ENCODE data around the gene NIT1. TPM values are rescaled to one million over a fixed set of nuclear protein-coding genes. Genes with fewer than 3 reads are reported as not detected.
A peak's percentile ranks its signal among the peaks of the same experiment; 100 is the strongest.

The NIT1 gene
- total and polyA plus RNA-seq, 2 of the 8 experiments (the other 6 are each of a cell fraction or from before 2014, with no cell fraction given), result 33.0 to 40.4 TPM

- H2AK5ac ChIP-seq (ENCODE audit: low read depth, low read length), result no peak within 1 kb of the TSS
- H2BK20ac ChIP-seq (ENCODE audit: low read length), result no peak within 1 kb of the TSS
- H3K9me3 ChIP-seq (ENCODE audit: insufficient read depth in 2 of 2, low read depth in 1 of 2, low read length in 1 of 2), result no peaks in the 10 kb centered on the region
- peak within 1 kb of the TSS; percentile 70 for H4K8ac ChIP-seq (ENCODE audit: extremely low read depth, insufficient read depth, low read length)
- TF ChIP-seq SAP30 (IDR thresholded peaks at IDR 0.05; ENCODE audit: insufficient read depth, insufficient replicate concordance, low read length) (no peak), RBBP5 (IDR thresholded peaks at IDR 0.05; ENCODE audit: borderline replicate concordance, low read depth, low read length) (no peak), CBX8 (IDR thresholded peaks at IDR 0.05; ENCODE audit: borderline replicate concordance, low read depth, low read length) (no peak), CREB1 (IDR thresholded peaks at IDR 0.05) (0 out of 2 replicates have a peak, but pooled peaks have one; percentile 27), ATF3 (IDR thresholded peaks at IDR 0.05; ENCODE audit: insufficient read depth, low read depth, low read length) (no peak), MAX (IDR thresholded peaks at IDR 0.05) (no peak), POLR2AphosphoS5 (IDR thresholded peaks at IDR 0.05; ENCODE audit: low read depth, low read length) (peak; percentile 62; the same call in 1 of the 2 replicates), TEAD4 (IDR thresholded peaks at IDR 0.05; ENCODE audit: low read depth, low read length) (no peak), FOSL1 (IDR thresholded peaks at IDR 0.05; ENCODE audit: insufficient read depth, low read depth, low read length) (no peak)
- H3K36me3 ChIP-seq (ENCODE audit: control insufficient read depth in 2 of 4, insufficient read depth in 4 of 4, low read length in 3 of 4), result no peaks in the 10 kb centered on the region
- no peak within 1 kb of the TSS for H3K4me3 ChIP-seq (ENCODE audit: extremely low read depth in 1 of 4, insufficient read depth in 2 of 4, low read depth in 3 of 4, low read length in 4 of 4)
- FAIRE-seq (no peak), DNase-seq (ENCODE audit: low read depth in 1 of 2, low spot score in 2 of 2) (no peak)
- H3K56ac ChIP-seq (replicated peaks; ENCODE audit: insufficient read length, low read depth, low read length), result no peak within 1 kb of the TSS
- no peak within 1 kb of the TSS for H2AFZ ChIP-seq (ENCODE audit: low read length)
- POLR2A ChIA-PET (ENCODE audit: partially characterized antibody), result interaction anchor here (0.8 to 2.5 kb wide), 6 partner anchors 10 to 62 kb away, joined by 3 to 6 read pairs (median 4); partner anchors contain the start of genes DEDD, KLHDC9, TSTD1 and USF1
- H2BK120ac ChIP-seq (replicated peaks; ENCODE audit: low read depth, low read length), result no peak within 1 kb of the TSS
- no peak within 1 kb of the TSS; the same call in 1 of the 2 replicates for H2BK5ac ChIP-seq (ENCODE audit: low read depth, low read length)
- H3K14ac ChIP-seq (ENCODE audit: insufficient read length), result no peak within 1 kb of the TSS
- CTCF ChIA-PET (ENCODE audit: partially characterized antibody), result interaction anchor here (0.6 to 17.8 kb wide), 10 partner anchors 9 to 320 kb away, joined by 3 to 282 read pairs (median 10); partner anchors contain the start of genes KLHDC9, NECTIN4 and USF1
- peaks cover 0 to 8% (median 3%) of the 10 kb centered on the region in 4 experiments; a peak in 3 of 7 replicates for H3K4me1 ChIP-seq (replicated peaks in 1 of 4; ENCODE audit: control insufficient read depth in 3 of 4, insufficient read depth in 4 of 4, low read length in 3 of 4)
- H3K79me2 ChIP-seq (ENCODE audit: control insufficient read depth in 1 of 2, insufficient read depth in 2 of 2, low read length in 2 of 2), result no peaks in the 10 kb centered on the region
- H2BK12ac ChIP-seq (ENCODE audit: low read depth, low read length), result no peak within 1 kb of the TSS
- no peak within 1 kb of the TSS for H4K5ac ChIP-seq (ENCODE audit: insufficient read length, low read depth, low read length)
- H2BK15ac ChIP-seq (ENCODE audit: low read length), result peak within 1 kb of the TSS; percentile 29; the same call in 1 of the 2 replicates
- WGBS, 2 experiments (ENCODE audit: extremely low coverage in 1 of 2, insufficient coverage in 1 of 2, insufficient read length in 1 of 2, insufficient replicate concordance in 2 of 2, low coverage in 1 of 2, low lambda C conversion rate in 2 of 2, missing lambda C conversion rate in 1 of 2), result 77% methylated on average over 4 of the region's 9 CpGs; no CpG with 5 or more reads in 1 of the 2 experiments
- H3K4me2 ChIP-seq (ENCODE audit: insufficient read depth in 1 of 2, low read depth in 2 of 2, low read length in 2 of 2), result no peak within 1 kb of the TSS
- H3K9ac ChIP-seq (replicated peaks in 1 of 4; ENCODE audit: extremely low read depth in 1 of 4, low read depth in 3 of 4, low read length in 3 of 4), result no peak within 1 kb of the TSS
- H3K27me3 ChIP-seq (replicated peaks in 1 of 4; ENCODE audit: control insufficient read depth in 3 of 4, extremely low read depth in 1 of 4, insufficient read depth in 3 of 4, low read length in 3 of 4), result no peaks in the 10 kb centered on the region
- no peak within 1 kb of the TSS for H3K18ac ChIP-seq (ENCODE audit: extremely low read depth, low read length)
- H3K27ac ChIP-seq (ENCODE audit: low read depth, low read length), result no peak within 1 kb of the TSS
- H3K23ac ChIP-seq (ENCODE audit: insufficient read length), result no peak within 1 kb of the TSS
- H4K91ac ChIP-seq (replicated peaks; ENCODE audit: insufficient read length, low read length), result peak within 1 kb of the TSS; percentile 50
- H4K20me1 ChIP-seq (replicated peaks in 1 of 2; ENCODE audit: control insufficient read depth in 1 of 2, insufficient read depth in 2 of 2, low read length in 2 of 2), result peaks cover 0 to 3% of the 10 kb centered on the region in 2 experiments
- H3K79me1 ChIP-seq (ENCODE audit: low read depth, low read length), result no peaks in the 10 kb centered on the region
- H3K4ac ChIP-seq (replicated peaks; ENCODE audit: insufficient read length, low read depth, low read length), result peak within 1 kb of the TSS; percentile 84
- no peaks in the 10 kb centered on the region for H3K23me2 ChIP-seq (ENCODE audit: low read depth, low read length)
These were observed 48.1 kb upstream of the NIT1 start, which contains the start of gene ARHGAP30 for GRCh38 chr1:161069731-161070270. TSS of gene ARHGAP30 (minus strand) at chr1:161069891. CDS start at chr1:161069624, 267 bp downstream.

Measured in H1 (cell line).